ENCODE results near the gene TBC1D4.

Gene TBC1D4

DNA sequence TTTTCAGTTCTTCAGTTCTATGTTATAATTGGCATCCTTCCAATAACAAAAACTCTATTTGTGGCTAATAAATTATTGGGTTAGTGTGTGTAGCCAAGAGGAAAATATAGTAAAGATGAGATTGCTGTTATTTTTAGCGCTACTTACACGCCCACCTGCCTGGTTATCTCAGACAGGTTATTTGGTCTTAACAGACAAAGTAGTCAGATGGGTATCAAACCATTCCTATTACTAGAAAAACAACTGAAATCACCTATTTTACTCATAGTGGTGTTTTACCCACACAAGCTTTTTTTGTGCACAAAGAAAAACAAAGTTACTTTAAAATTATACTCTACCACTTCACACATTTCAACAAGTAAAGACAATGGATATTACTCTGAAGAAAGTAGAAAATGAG lies 151.2 kb downstream of the TBC1D4 start:
- no peak for DNase-seq (ENCODE audit: low spot score)
- in situ Hi-C loops (cut with MboI; ENCODE audit: low pct_unique_long_range_greater_than_20kb, low sequenced_read_pairs, unreplicated experiment): no loop called here
- TF ChIP-seq, protein P1, sequence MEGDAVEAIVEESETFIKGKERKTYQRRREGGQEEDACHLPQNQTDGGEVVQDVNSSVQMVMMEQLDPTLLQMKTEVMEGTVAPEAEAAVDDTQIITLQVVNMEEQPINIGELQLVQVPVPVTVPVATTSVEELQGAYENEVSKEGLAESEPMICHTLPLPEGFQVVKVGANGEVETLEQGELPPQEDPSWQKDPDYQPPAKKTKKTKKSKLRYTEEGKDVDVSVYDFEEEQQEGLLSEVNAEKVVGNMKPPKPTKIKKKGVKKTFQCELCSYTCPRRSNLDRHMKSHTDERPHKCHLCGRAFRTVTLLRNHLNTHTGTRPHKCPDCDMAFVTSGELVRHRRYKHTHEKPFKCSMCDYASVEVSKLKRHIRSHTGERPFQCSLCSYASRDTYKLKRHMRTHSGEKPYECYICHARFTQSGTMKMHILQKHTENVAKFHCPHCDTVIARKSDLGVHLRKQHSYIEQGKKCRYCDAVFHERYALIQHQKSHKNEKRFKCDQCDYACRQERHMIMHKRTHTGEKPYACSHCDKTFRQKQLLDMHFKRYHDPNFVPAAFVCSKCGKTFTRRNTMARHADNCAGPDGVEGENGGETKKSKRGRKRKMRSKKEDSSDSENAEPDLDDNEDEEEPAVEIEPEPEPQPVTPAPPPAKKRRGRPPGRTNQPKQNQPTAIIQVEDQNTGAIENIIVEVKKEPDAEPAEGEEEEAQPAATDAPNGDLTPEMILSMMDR (IDR thresholded peaks at IDR 0.05; ENCODE audit: extremely low read depth, insufficient read depth, missing control alignments): no peak

DNA sequence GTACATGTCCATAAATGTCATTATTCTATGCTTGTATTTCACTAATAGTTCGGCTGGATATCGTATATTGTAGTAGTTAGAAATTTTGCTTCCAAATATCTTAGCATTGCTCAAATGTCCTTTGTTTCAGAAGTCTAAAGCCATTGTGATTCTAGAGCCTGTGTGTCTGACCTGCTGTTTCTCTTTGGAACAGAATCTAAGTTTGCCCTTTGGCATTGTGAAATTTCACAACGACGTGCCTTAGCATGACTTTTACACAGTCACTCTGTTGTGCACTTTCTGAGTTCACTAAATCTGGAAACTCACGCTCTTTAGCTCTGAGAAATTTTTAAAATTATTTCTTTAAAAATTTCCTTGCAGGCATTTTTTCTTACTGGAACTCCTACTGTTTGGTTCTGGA lies 152.2 kb downstream of the TBC1D4 start:
- no peak for DNase-seq (ENCODE audit: low spot score)
- TF ChIP-seq, protein P1 (IDR thresholded peaks at IDR 0.05; ENCODE audit: extremely low read depth, insufficient read depth, missing control alignments): no peak
- in situ Hi-C loops (cut with MboI; ENCODE audit: low pct_unique_long_range_greater_than_20kb, low sequenced_read_pairs, unreplicated experiment): no loop called here

DNA sequence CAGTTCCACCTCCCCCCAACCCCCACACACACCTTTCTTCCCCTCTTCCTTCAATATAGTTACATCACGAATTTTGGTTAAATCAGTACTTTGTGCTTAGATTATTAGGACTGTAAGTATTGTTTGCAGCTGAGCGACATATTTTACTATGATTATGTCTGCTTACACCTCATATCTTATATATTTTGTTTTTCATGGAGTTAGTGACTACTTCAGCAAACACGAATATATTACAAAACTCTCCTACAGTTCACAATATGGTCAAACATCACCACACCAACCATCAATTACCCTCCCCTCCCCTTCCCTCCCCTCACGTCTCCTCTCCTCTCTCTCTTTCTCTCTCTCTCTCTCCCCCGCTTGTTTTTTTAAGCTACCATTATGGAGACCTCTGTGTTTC lies 152.9 kb downstream of the TBC1D4 start:
- in situ Hi-C loops (cut with MboI; ENCODE audit: low pct_unique_long_range_greater_than_20kb, low sequenced_read_pairs, unreplicated experiment): no loop called here
- no peak for DNase-seq (ENCODE audit: low spot score)
- TF ChIP-seq, protein P1 (IDR thresholded peaks at IDR 0.05; ENCODE audit: extremely low read depth, insufficient read depth, missing control alignments): no peak

DNA sequence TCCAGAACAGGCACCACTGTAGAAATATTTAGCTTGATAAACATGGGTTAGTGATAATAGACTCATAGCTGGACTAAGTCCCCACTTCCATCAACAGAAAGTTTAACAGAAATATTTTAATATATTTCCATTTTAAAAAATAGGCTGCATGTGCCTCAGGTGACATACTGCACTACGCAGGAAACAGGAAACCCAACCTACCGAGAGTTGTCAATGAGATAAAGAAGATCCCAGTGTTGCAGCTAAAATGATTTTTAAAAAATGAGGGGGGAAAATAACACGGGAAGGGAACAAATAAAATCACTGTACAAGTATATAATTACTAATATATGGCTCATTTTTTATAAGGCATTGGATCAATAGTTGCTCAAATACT lies 154.8 kb downstream of the TBC1D4 start:
- TF ChIP-seq, protein P1 (IDR thresholded peaks at IDR 0.05; ENCODE audit: extremely low read depth, insufficient read depth, missing control alignments): no peak
- no peak for DNase-seq (ENCODE audit: low spot score)
- in situ Hi-C loops (cut with MboI; ENCODE audit: low pct_unique_long_range_greater_than_20kb, low sequenced_read_pairs, unreplicated experiment): no loop called here

DNA sequence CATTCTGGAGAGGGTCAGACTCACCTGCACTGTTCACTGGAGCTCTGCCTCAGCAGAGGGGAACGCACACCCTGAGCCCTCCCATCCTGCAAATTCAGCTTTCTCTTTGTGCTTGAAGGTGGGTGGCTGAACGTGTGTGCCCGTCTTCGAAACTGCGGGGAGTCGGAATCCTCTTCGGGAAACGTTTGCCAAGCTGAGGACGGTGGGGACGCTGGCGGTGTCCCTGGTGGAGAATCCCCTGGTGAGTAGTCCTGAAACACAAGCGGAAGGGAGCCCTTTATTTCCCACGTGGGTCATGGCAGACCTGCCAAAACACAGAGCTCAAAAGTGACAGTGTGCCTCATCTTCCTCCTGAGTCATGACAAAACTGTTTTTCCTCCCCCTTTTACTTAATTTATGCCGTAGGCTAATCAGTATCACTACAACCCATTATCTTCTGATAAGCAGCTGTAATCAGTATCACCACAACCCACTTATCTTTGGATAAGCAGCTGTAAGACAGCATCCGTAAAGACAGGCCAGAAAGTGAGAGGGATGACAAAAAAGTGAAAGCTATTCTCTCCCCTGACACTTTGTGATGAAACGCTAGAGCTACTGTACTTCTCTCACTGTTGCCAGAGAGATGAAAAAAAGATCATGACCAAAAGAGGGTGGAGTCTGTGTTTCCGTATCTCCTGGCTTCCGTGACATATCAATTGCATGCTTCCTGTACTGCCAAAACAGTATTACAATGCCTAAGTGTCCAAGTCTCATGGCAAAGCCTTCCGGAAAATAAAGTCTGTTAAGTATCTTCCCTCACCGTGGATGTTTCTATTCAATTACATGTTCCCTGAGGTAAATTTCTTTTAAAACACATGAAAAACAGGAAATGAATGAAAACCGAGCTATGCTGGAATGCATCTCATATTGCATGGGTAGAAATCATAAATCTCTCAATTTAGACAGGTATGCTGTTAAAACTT lies 155.5 kb downstream of the TBC1D4 start:
- peak; percentile 56 for DNase-seq (ENCODE audit: low spot score)
- TF ChIP-seq, protein P1 (IDR thresholded peaks at IDR 0.05; ENCODE audit: extremely low read depth, insufficient read depth, missing control alignments): no peak
- in situ Hi-C loops (cut with MboI; ENCODE audit: low pct_unique_long_range_greater_than_20kb, low sequenced_read_pairs, unreplicated experiment): no loop called here

DNA sequence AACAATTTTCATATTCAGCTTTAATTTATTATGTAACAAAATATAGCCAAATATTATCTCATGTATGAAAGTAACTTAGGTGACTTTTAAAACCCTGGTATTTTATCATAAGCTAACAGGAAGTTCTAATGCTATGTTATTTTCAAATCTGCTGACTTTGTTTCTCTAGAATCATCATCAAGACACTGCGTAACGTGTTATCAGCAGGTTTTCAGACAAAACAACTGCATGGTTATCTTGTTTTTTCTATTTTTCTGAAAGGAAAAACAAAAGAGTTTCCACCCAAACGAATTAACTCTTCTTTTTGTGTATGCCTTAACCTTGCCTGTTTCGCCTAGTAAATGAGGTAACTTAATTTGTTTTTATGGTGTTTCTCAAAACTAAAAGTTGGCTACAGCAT lies 156.3 kb downstream of the TBC1D4 start:
- TF ChIP-seq, protein P1 (IDR thresholded peaks at IDR 0.05; ENCODE audit: extremely low read depth, insufficient read depth, missing control alignments): no peak
- DNase-seq (ENCODE audit: low spot score): no peak
- in situ Hi-C loops (cut with MboI; ENCODE audit: low pct_unique_long_range_greater_than_20kb, low sequenced_read_pairs, unreplicated experiment): no loop called here

Data from GM13977 (cell line).